A549 (cell line): ENCODE data around the gene E2F6. TPM values are rescaled to one million over a fixed set of nuclear protein-coding genes. Genes with fewer than 3 reads are reported as not detected.

Experiments used
- ATAC-seq, 2 experiments: fragments of 200-7000 bp in 1 of 2; fragments of >200 bp in 1 of 2; cut with Nextera tagmentation in 1 of 2; cut with Tn5 transposase in 1 of 2; 3 replicates each; pipeline versions ENCODE4 v1.8.0 to v1.9.1; 2018 to 2020; ENCODE audit warnings: mild to moderate bottlenecking in 1 of 2, moderate library complexity in 1 of 2
- CTCF ChIA-PET: fragments of 300-600 bp; sonication (Branson Sonifier 250); formaldehyde crosslinking; extraction: SDS; loops from one replicate; lab custom pipeline; 2021; ENCODE audit warnings: antibody characterized with exemption, inconsistent platforms; lab: Yijun Ruan, JAX
- POLR2A ChIA-PET: fragments of 350-600 bp; formaldehyde crosslinking; extraction: SDS; loops from one replicate; lab custom pipeline; 2021; ENCODE audit warnings: antibody characterized with exemption, inconsistent platforms; lab: Yijun Ruan, JAX
- DNase-seq, 2 experiments: peaks; one replicate each; pipeline versions ENCODE4 v3.0.0 to v3.0.0-alpha.2; 2011 to 2016; ENCODE audit warnings: low read depth in 1 of 2, low spot score in 1 of 2
- FAIRE-seq: peaks from 2 replicates; lab custom pipeline; 2011; peaks lifted over from hg19 to GRCh38; lab: Jason Lieb, UNC
- H3K27ac ChIP-seq, 2 experiments: fragments of >200 bp; sonication (Bioruptor Twin); formaldehyde crosslinking; 3 replicates each; pipeline ENCODE4 v1.5.1; 2016 to 2017
- H3K4me1 ChIP-seq: fragments of >200 bp; sonication (Bioruptor Twin); formaldehyde crosslinking; 3 replicates; pipeline ENCODE4 v1.6.1; 2016
- H3K4me2 ChIP-seq: fragments of >200 bp; sonication (Bioruptor Twin); formaldehyde crosslinking; 3 replicates; pipeline ENCODE4 v1.6.1; 2016
- H3K4me3 ChIP-seq: fragments of >200 bp; sonication (Bioruptor Twin); formaldehyde crosslinking; 3 replicates; pipeline ENCODE4 v1.5.1; 2016
- H3K9me3 ChIP-seq: fragments of >200 bp; sonication (Bioruptor Twin); formaldehyde crosslinking; 3 replicates; pipeline ENCODE4 v1.6.1; 2016
- ATOH8 ChIP-seq: fragments of 250-450 bp; sonication (Bioruptor Pico); IDR thresholded peaks from 2 replicates; pipeline ENCODE4 v1.5.0; 2020; ENCODE audit warnings: low read depth, mild to moderate bottlenecking, moderate library complexity
- CBX8 ChIP-seq: fragments of 200-600 bp; sonication (generic); IDR thresholded peaks from 2 replicates; pipeline ENCODE4 v1.6.1; 2016
- CEBPB ChIP-seq, 2 experiments: fragments of >200 bp in 1 of 2; sonication (Bioruptor Twin) in 1 of 2; formaldehyde crosslinking in 1 of 2; IDR thresholded peaks; 2 replicates each; pipeline ENCODE4 v1.6.1; 2012 to 2016
- CTCF ChIP-seq: fragments of >200 bp; sonication (Bioruptor Twin); formaldehyde crosslinking; IDR thresholded peaks from 3 replicates; pipeline ENCODE4 v1.5.1; 2016
- EHMT2 ChIP-seq: fragments of 200-600 bp; sonication (generic); IDR thresholded peaks from 2 replicates; pipeline ENCODE4 v1.6.1; 2016; ENCODE audit warnings: antibody characterized with exemption, low read depth, mild to moderate bottlenecking, moderate library complexity
- EP300 ChIP-seq, 2 experiments: fragments of >200 bp; sonication (Bioruptor Twin); formaldehyde crosslinking; IDR thresholded peaks; 2 replicates in 1 of 2; 3 replicates in 1 of 2; pipeline ENCODE4 v1.6.1; 2016 to 2017
- FOXS1 ChIP-seq: fragments of 250-450 bp; sonication (Bioruptor Pico); IDR thresholded peaks from 2 replicates; pipeline ENCODE4 v1.5.0; 2020; ENCODE audit warnings: mild to moderate bottlenecking, moderate library complexity
- GATA3 ChIP-seq: IDR thresholded peaks from 2 replicates; pipeline ENCODE4 v1.6.1; 2012; ENCODE audit warnings: borderline replicate concordance
- HES2 ChIP-seq: fragments of >200 bp; sonication (Bioruptor Twin); formaldehyde crosslinking; IDR thresholded peaks from 2 replicates; pipeline ENCODE4 v1.6.1; 2016
- HMGXB4 ChIP-seq: fragments of 250-450 bp; sonication (Bioruptor Pico); IDR thresholded peaks from 2 replicates; pipeline ENCODE4 v1.5.0; 2021; ENCODE audit warnings: mild to moderate bottlenecking, moderate library complexity, borderline replicate concordance
- JUN ChIP-seq, 2 experiments: fragments of >200 bp; sonication (Bioruptor Twin); formaldehyde crosslinking; IDR thresholded peaks; 2 replicates in 1 of 2; 3 replicates in 1 of 2; pipeline ENCODE4 v1.6.1; 2016 to 2017
- JUNB ChIP-seq: fragments of >200 bp; sonication (Bioruptor Twin); formaldehyde crosslinking; IDR thresholded peaks from 2 replicates; pipeline ENCODE4 v1.6.1; 2016
- KDM1A ChIP-seq: fragments of 200-600 bp; sonication (generic); IDR thresholded peaks from 2 replicates; pipeline ENCODE4 v1.6.1; 2016; ENCODE audit warnings: low read depth, mild to moderate bottlenecking
- MAFK ChIP-seq: fragments of 450-650 bp; IDR thresholded peaks from 2 replicates; pipeline ENCODE4 v1.6.1; 2014; ENCODE audit not compliant: partially characterized antibody
- MAZ ChIP-seq: fragments of 150-350 bp; IDR thresholded peaks from 2 replicates; pipeline ENCODE4 v1.6.1; 2014; ENCODE audit warnings: antibody characterized with exemption, low read depth, low read length, borderline replicate concordance
- NR3C1 ChIP-seq: fragments of >200 bp; sonication (Bioruptor Twin); formaldehyde crosslinking; IDR thresholded peaks from 3 replicates; pipeline ENCODE4 v1.6.1; 2017
- RARB ChIP-seq: fragments of 250-450 bp; sonication (Bioruptor Pico); IDR thresholded peaks from 2 replicates; pipeline ENCODE4 v1.8.0; 2021; ENCODE audit warnings: mild to moderate bottlenecking, moderate library complexity
- RFX5 ChIP-seq: fragments of 450-650 bp; IDR thresholded peaks from 2 replicates; pipeline ENCODE4 v1.7.1; 2014; ENCODE audit warnings: antibody characterized with exemption, mild to moderate bottlenecking, moderate library complexity
- TFCP2L1 ChIP-seq: fragments of 250-450 bp; sonication (Bioruptor Pico); IDR thresholded peaks from 2 replicates; pipeline ENCODE4 v1.5.0; 2021; ENCODE audit warnings: mild to moderate bottlenecking
- ZC3H11A ChIP-seq: fragments of 450-650 bp; IDR thresholded peaks from 2 replicates; pipeline ENCODE4 v1.6.1; 2014; ENCODE audit warnings: antibody characterized with exemption, mild to moderate bottlenecking
- ZSCAN20 ChIP-seq: fragments of 250-450 bp; sonication (Bioruptor Pico); IDR thresholded peaks from 2 replicates; pipeline ENCODE4 v1.8.0; 2022; ENCODE audit warnings: mild to moderate bottlenecking, moderate library complexity
- WGBS: methylation state at CpG from one replicate; pipeline ENCODE4 v1.1.6; 2017; ENCODE audit errors: missing lambda C conversion rate; 5-methylcytosine and 5-hydroxymethylcytosine counted together
- polyA plus RNA-seq, 4 experiments: library from polyadenylated mRNA; depleted of rRNA in 3 of 4; stranded (reverse); fragments of >200 nt; fragmentation: RNase III in 1 of 4; extraction: RNeasy Plus Mini Kit Qiagen cat#74134 plus additional on column Dnase treatment in 1 of 4; gene quantifications; 2 replicates in 3 of 4; 3 replicates in 1 of 4; pipeline ENCODE4 v1.2.3, GENCODE V29; 2011 to 2017

Gene E2F6
- polyA plus RNA-seq, 2 of the 4 experiments (the other 2 are of a cell fraction): 34.3 to 41.7 TPM

- peaks cover 36% of the 10 kb centered on the region for H3K4me1 ChIP-seq
- ChIA-PET POLR2A (interaction anchor here (0.7 to 1.3 kb wide), 2 partner anchors 18 to 111 kb away, joined by 4 to 6 read pairs; no protein-coding TSS in a partner anchor), CTCF (interaction anchor here (0.6 to 11.7 kb wide), 8 partner anchors 9 to 630 kb away, joined by 3 to 92 read pairs (median 6); a partner anchor contains a TSS)
- DNase-seq (peak in 1 of 2 experiments; percentile 14), ATAC-seq (no peak), FAIRE-seq (no peak)
- no peak for TF ChIP-seq ZSCAN20 (CRISPR knock-in tag)
- TF ChIP-seq ATOH8 (CRISPR knock-in tag): no peak
- peak; percentile 41 to 43; a peak in 1 of 4 replicates for TF ChIP-seq CEBPB (IDR thresholded peaks at IDR 0.05)
- 0 out of 2 replicates have a peak, but pooled peaks have one; percentile 4 for TF ChIP-seq GATA3
- no peak for TF ChIP-seq JUNB
- no peak for TF ChIP-seq KDM1A
- TF ChIP-seq HMGXB4 (CRISPR knock-in tag): no peak
- no peak for TF ChIP-seq ZC3H11A
- TF ChIP-seq TFCP2L1 (CRISPR knock-in tag): no peak
- no peak for TF ChIP-seq RFX5
- no peak for TF ChIP-seq HES2
- TF ChIP-seq CBX8: no peak
- TF ChIP-seq FOXS1 (CRISPR knock-in tag): no peak
- H3K4me2 ChIP-seq: peak overlapping the region; percentile 73
- peak overlapping the region; percentile 59 for H3K4me3 ChIP-seq
- H3K27ac ChIP-seq: peak overlapping the region; percentile 91 to 98
- no peaks in the 10 kb centered on the region for H3K9me3 ChIP-seq
- 68% methylated on average over 6 of the region's 6 CpGs for WGBS
Measured at GRCh38 chr2:11465110-11465484, 864 bp downstream of the E2F6 start.

GRCh38 chr2:11459816-11460215, 6.1 kb downstream of the E2F6 start:
- no peak overlapping the region for H3K4me3 ChIP-seq
- ATAC-seq (no peak), FAIRE-seq (no peak), DNase-seq (no peak)
- CTCF ChIA-PET: interaction anchor here (0.6 to 11.7 kb wide), 4 partner anchors 11 to 240 kb away, joined by 3 to 92 read pairs (median 36); no protein-coding TSS in a partner anchor
- POLR2A ChIA-PET: interaction anchor here (0.7 kb wide), 1 partner anchor 243 kb away, joined by 3 read pairs; no protein-coding TSS in a partner anchor
- H3K9me3 ChIP-seq: no peaks in the 10 kb centered on the region
- H3K27ac ChIP-seq: no peak overlapping the region
- H3K4me2 ChIP-seq: no peak overlapping the region
- WGBS: 96% methylated on average over 4 of the region's 4 CpGs
- TF ChIP-seq RARB (CRISPR knock-in tag) (no peak), EHMT2 (no peak), CTCF (no peak), MAZ (no peak), EP300 (IDR thresholded peaks at IDR 0.05) (no peak), CEBPB (IDR thresholded peaks at IDR 0.05) (no peak), MAFK (no peak), JUN (IDR thresholded peaks at IDR 0.05) (no peak), NR3C1 (no peak)
- peaks cover 29% of the 10 kb centered on the region for H3K4me1 ChIP-seq
